ENCODE results near the gene NSRP1. TPM values are rescaled to one million over a fixed set of nuclear protein-coding genes. Genes with fewer than 3 reads are reported as not detected.

The NSRP1 gene, protein sequence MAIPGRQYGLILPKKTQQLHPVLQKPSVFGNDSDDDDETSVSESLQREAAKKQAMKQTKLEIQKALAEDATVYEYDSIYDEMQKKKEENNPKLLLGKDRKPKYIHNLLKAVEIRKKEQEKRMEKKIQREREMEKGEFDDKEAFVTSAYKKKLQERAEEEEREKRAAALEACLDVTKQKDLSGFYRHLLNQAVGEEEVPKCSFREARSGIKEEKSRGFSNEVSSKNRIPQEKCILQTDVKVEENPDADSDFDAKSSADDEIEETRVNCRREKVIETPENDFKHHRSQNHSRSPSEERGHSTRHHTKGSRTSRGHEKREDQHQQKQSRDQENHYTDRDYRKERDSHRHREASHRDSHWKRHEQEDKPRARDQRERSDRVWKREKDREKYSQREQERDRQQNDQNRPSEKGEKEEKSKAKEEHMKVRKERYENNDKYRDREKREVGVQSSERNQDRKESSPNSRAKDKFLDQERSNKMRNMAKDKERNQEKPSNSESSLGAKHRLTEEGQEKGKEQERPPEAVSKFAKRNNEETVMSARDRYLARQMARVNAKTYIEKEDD
- 13.9 TPM for total RNA-seq (2013)
- polyA plus RNA-seq (10 to 100 TPM in 2 of 3 donors, 1 to 10 TPM in 1; 7.2 to 19.9 (median 11.7) TPM), polyA minus RNA-seq (6.7 and 9.4 TPM in 2 replicates), total RNA-seq (11.4 to 38.1 (median 32.4) reads per million in 11 experiments)

GRCh38 chr17:30116661-30117551 lies at the start of gene NSRP1:
Gene NSRP1, plus strand, starts transcription at chr17:30116816. Its CDS starts 28 bp downstream, at chr17:30116844.
- intact Hi-C loops (cut with micrococcal nuclease): loop anchor here in 1 of 2 donors (1.0 kb wide), 1 partner anchor 12 kb away; no protein-coding TSS in a partner anchor
- peaks cover 11 to 26% of the 10 kb centered on the region in 2 donors for H3K36me3 Mint-ChIP-seq
- under 1% methylated on average over 34 of the region's 47 CpGs for WGBS (ENCODE audit: insufficient coverage)

More at GRCh38 chr17:30116661-30117551, at the start of gene NSRP1:
- Histone ChIP-seq H3K4me3 (replicated peaks in 1 of 3; ENCODE audit: low read depth in 2 of 3, low read length in 3 of 3) (peak within 1 kb of the TSS; percentile 78 to 98 (median 92)), H3K27ac (ENCODE audit: low read depth in 1 of 2, low read length in 2 of 2) (peak within 1 kb of the TSS; percentile 95 to 100), H3K4me2 (replicated peaks; ENCODE audit: extremely low read depth, low read length, poor library complexity, severe bottlenecking) (peak within 1 kb of the TSS; percentile 84), H3K79me2 (ENCODE audit: insufficient read depth, low read length) (peaks cover 53% of the 10 kb centered on the region), H3K9ac (ENCODE audit: insufficient read depth, low read length, poor library complexity, severe bottlenecking) (peak within 1 kb of the TSS; percentile 98), H2AFZ (ENCODE audit: insufficient read depth, low read depth, low read length, poor library complexity, severe bottlenecking) (peak within 1 kb of the TSS; percentile 82), H3K4me1 (ENCODE audit: control insufficient read depth in 1 of 2, insufficient read depth in 2 of 2, low read length in 2 of 2) (peaks cover 12 to 20% of the 10 kb centered on the region in 2 donors), H4K20me1 (ENCODE audit: insufficient read depth, low read length) (peaks cover 6% of the 10 kb centered on the region), H3K36me3 (replicated peaks in 1 of 2; ENCODE audit: control insufficient read depth in 1 of 2, insufficient read depth in 2 of 2, low read length in 2 of 2) (peaks cover 9 to 21% of the 10 kb centered on the region in 2 donors), H3K9me3 (replicated peaks in 1 of 2; ENCODE audit: control insufficient read depth in 1 of 2, insufficient read depth in 1 of 2, low read length in 2 of 2) (no peaks in the 10 kb centered on the region), H3K27me3 (ENCODE audit: control insufficient read depth in 2 of 2, insufficient read depth in 2 of 2, low read length in 2 of 2) (no peaks in the 10 kb centered on the region)
- Mint-ChIP-seq H3K4me1 (peaks cover 19% of the 10 kb centered on the region), H3K4me3 (peak within 1 kb of the TSS; percentile 88 to 98), H3K27ac (peak within 1 kb of the TSS; percentile 98 to 100 (median 100)), H3K9me3 (peaks cover 0 to 2% (median 0%) of the 10 kb centered on the region in 7 donors), H3K27me3 (ENCODE audit: low read depth in 3 of 3) (no peaks in the 10 kb centered on the region)
- peak; percentile 93 to 97 (median 96) for DNase-seq
- TF ChIP-seq CTCF (IDR thresholded peaks at IDR 0.05): no peak

All from CD14-positive monocyte (primary cell).